ENCODE measurements around the gene CDH15. TPM values are rescaled to one million over a fixed set of nuclear protein-coding genes. Genes with fewer than 3 reads are reported as not detected.

The CDH15 gene
- total and polyA plus RNA-seq, 2 of the 13 experiments (the other 11 are each of a cell fraction or from before 2014, with no cell fraction given), result 0.74 to 2.2 TPM

DNA sequence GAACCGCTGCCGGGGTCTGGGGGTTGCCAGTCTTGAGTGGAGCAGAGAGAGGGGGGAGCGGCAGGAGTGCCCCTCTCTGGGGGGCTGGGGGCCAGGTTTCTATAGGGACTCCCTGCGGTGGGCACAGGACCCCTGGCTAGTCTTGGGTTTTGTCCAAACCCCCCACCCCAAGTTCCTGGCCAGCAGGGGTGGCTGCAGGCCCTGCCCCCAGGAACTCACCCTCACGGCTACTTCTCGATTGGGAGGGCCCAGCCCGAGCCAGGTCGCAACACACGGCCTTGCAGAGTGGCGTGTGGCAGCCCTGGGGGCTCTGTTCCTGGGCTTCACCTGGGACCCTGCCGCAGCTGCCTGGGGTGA lies 601 bp downstream of the CDH15 start:
- DNase-seq (ENCODE audit: low spot score) (no peak), FAIRE-seq (no peak), ATAC-seq (no peak)
- Histone ChIP-seq H3K9me3 (ENCODE audit: low read length) (no peaks in the 10 kb centered on the region), H3K4me2 (ENCODE audit: low read depth, low read length) (peak overlapping the region; percentile 79), H3K4me1 (ENCODE audit: insufficient read depth, low read length) (peaks cover 64% of the 10 kb centered on the region), H3K4me3 (replicated peaks in 1 of 3; ENCODE audit: insufficient read depth in 1 of 3, low read depth in 2 of 3, low read length in 3 of 3) (peak overlapping the region in 1 of 3 experiments; percentile 69; a peak in 1 of 6 replicates), H3K27me3 (ENCODE audit: control insufficient read depth in 1 of 2, insufficient read depth in 2 of 2, low read length in 2 of 2) (peaks cover 60 to 88% of the 10 kb centered on the region in 2 experiments), H3K79me2 (ENCODE audit: insufficient read depth, low read length) (no peaks in the 10 kb centered on the region), H3K27ac (ENCODE audit: extremely low read length, insufficient read depth, low read length) (no peak overlapping the region), H3K9ac (ENCODE audit: insufficient read depth, low read depth, low read length) (no peak overlapping the region), H3K36me3 (replicated peaks in 1 of 2; ENCODE audit: control insufficient read depth in 1 of 2, insufficient read depth in 2 of 2, low read length in 2 of 2) (no peaks in the 10 kb centered on the region), H4K20me1 (ENCODE audit: insufficient read depth, low read length) (peaks cover 17% of the 10 kb centered on the region), H2AFZ (ENCODE audit: low read length) (no peak overlapping the region)
- in situ Hi-C loops (cut with HindIII; ENCODE audit: extremely low pct_ligation_motif_present, low pct_unique_long_range_greater_than_20kb), result no loop called here
- POLR2A ChIA-PET, result no interaction called here
- intact Hi-C loops (cut with micrococcal nuclease; ENCODE audit: unreplicated experiment), result loop anchor here (5.0 kb wide), 1 partner anchor 45 kb away; the partner anchor contains the start of gene ZNF778
- WGBS (ENCODE audit: low lambda C conversion rate), result 31% methylated on average over 4 of the region's 11 CpGs
- CTCF ChIA-PET (ENCODE audit: low intra/inter-chr PET ratio, low total read pairs), result no interaction called here
- no TSS peak for BruUV-seq (replicated peaks)
- TF ChIP-seq PHF20 (CRISPR knock-in tag; IDR thresholded peaks at IDR 0.05) (0 out of 2 replicates have a peak, but pooled peaks have one; percentile 24), PCBP1 (IDR thresholded peaks at IDR 0.05; ENCODE audit: borderline replicate concordance, low read depth, low read length) (0 out of 2 replicates have a peak, but pooled peaks have one; percentile 37), NCOA5 (CRISPR knock-in tag; IDR thresholded peaks at IDR 0.05) (no peak), HNRNPLL (IDR thresholded peaks at IDR 0.05; ENCODE audit: low read depth, low read length, poor library complexity, severe bottlenecking) (peak; percentile 21), ZNF557 (CRISPR knock-in tag; IDR thresholded peaks at IDR 0.05) (no peak), CHCHD3 (CRISPR knock-in tag; IDR thresholded peaks at IDR 0.05) (peak; percentile 37; the same call in 1 of the 2 replicates), KDM5B (CRISPR knock-in tag; IDR thresholded peaks at IDR 0.05; ENCODE audit: borderline replicate concordance) (peak; percentile 77), HIVEP1 (CRISPR knock-in tag; IDR thresholded peaks at IDR 0.05) (peak; percentile 8; the same call in 1 of the 2 replicates), EZH2 (conservative IDR thresholded peaks at IDR 0.05; ENCODE audit: low read depth, low read length) (peak; percentile 96), ZC3H4 (CRISPR knock-in tag; IDR thresholded peaks at IDR 0.05; ENCODE audit: borderline replicate concordance) (no peak)
- TF ChIP-seq, protein P1, sequence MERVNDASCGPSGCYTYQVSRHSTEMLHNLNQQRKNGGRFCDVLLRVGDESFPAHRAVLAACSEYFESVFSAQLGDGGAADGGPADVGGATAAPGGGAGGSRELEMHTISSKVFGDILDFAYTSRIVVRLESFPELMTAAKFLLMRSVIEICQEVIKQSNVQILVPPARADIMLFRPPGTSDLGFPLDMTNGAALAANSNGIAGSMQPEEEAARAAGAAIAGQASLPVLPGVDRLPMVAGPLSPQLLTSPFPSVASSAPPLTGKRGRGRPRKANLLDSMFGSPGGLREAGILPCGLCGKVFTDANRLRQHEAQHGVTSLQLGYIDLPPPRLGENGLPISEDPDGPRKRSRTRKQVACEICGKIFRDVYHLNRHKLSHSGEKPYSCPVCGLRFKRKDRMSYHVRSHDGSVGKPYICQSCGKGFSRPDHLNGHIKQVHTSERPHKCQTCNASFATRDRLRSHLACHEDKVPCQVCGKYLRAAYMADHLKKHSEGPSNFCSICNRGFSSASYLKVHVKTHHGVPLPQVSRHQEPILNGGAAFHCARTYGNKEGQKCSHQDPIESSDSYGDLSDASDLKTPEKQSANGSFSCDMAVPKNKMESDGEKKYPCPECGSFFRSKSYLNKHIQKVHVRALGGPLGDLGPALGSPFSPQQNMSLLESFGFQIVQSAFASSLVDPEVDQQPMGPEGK (CRISPR knock-in tag; IDR thresholded peaks at IDR 0.05), result 0 out of 2 replicates have a peak, but pooled peaks have one; percentile 8
